ENCODE measurements around the gene VEGFB.

GRCh38 chr11:64251016-64251752 lies 16.8 kb downstream of the VEGFB start, which contains the start of gene PLCB3:
- TF ChIP-seq, protein P1, sequence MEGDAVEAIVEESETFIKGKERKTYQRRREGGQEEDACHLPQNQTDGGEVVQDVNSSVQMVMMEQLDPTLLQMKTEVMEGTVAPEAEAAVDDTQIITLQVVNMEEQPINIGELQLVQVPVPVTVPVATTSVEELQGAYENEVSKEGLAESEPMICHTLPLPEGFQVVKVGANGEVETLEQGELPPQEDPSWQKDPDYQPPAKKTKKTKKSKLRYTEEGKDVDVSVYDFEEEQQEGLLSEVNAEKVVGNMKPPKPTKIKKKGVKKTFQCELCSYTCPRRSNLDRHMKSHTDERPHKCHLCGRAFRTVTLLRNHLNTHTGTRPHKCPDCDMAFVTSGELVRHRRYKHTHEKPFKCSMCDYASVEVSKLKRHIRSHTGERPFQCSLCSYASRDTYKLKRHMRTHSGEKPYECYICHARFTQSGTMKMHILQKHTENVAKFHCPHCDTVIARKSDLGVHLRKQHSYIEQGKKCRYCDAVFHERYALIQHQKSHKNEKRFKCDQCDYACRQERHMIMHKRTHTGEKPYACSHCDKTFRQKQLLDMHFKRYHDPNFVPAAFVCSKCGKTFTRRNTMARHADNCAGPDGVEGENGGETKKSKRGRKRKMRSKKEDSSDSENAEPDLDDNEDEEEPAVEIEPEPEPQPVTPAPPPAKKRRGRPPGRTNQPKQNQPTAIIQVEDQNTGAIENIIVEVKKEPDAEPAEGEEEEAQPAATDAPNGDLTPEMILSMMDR (IDR thresholded peaks at IDR 0.05 in 4 of 5, conservative IDR thresholded peaks at IDR 0.05 in 1 of 5), result peak; percentile 79 to 98 (median 94)
- peak; percentile 82 to 86 for TF ChIP-seq POLR2A (IDR thresholded peaks at IDR 0.05)

All from gastrocnemius medialis (tissue), 4 donors.